ENCODE data around the gene SLC26A4. TPM values are rescaled to one million over a fixed set of nuclear protein-coding genes. Genes with fewer than 3 reads are reported as not detected.

Gene SLC26A4
- total RNA-seq, 1 experiment from 2014 or later, result not detected

GRCh38 chr7:107641676-107642075 is 19.0 kb upstream of the SLC26A4 start:
- no peaks in the 10 kb centered on the region for H3K9me3 ChIP-seq (ENCODE audit: low read length)
- H3K4me3 ChIP-seq (ENCODE audit: low read length), result no peak overlapping the region
- H3K9ac ChIP-seq (ENCODE audit: low read length), result no peak overlapping the region
- ATAC-seq (no peak), DNase-seq (no peak)
- H2AFZ ChIP-seq (ENCODE audit: low read length), result no peak overlapping the region
- CTCF ChIA-PET, result no interaction called here
- no peaks in the 10 kb centered on the region for H3K9me2 ChIP-seq (replicated peaks; ENCODE audit: low read length)
- TF ChIP-seq EZH2phosphoT487 (IDR thresholded peaks at IDR 0.05; ENCODE audit: borderline replicate concordance, low read length), result no peak
- no peak for TF ChIP-seq EZH2 (IDR thresholded peaks at IDR 0.05; ENCODE audit: low read length, unreplicated experiment)
- no peak for TF ChIP-seq CTCF (conservative IDR thresholded peaks at IDR 0.05; ENCODE audit: low read depth, low read length)
- POLR2A ChIA-PET (ENCODE audit: unreplicated experiment), result no interaction called here
- BruUV-seq (replicated peaks), result no TSS peak
- H3K4me2 ChIP-seq (ENCODE audit: low read length), result no peak overlapping the region
- no peaks in the 10 kb centered on the region for H4K20me1 ChIP-seq (ENCODE audit: low read length)
- no peaks in the 10 kb centered on the region for H3K36me3 ChIP-seq (ENCODE audit: low read depth, low read length)
- H3K27me3 ChIP-seq (ENCODE audit: low read length), result no peaks in the 10 kb centered on the region
- no peaks in the 10 kb centered on the region for H3K79me2 ChIP-seq (ENCODE audit: low read length)
- no peaks in the 10 kb centered on the region for H3F3A ChIP-seq (ENCODE audit: low read length, unreplicated experiment)
- no peaks in the 10 kb centered on the region for H3K4me1 ChIP-seq (ENCODE audit: insufficient read depth, low read length)
- intact Hi-C loops (cut with micrococcal nuclease), result no loop called here
- H3K27ac ChIP-seq (ENCODE audit: low read length), result no peak overlapping the region

DNA sequence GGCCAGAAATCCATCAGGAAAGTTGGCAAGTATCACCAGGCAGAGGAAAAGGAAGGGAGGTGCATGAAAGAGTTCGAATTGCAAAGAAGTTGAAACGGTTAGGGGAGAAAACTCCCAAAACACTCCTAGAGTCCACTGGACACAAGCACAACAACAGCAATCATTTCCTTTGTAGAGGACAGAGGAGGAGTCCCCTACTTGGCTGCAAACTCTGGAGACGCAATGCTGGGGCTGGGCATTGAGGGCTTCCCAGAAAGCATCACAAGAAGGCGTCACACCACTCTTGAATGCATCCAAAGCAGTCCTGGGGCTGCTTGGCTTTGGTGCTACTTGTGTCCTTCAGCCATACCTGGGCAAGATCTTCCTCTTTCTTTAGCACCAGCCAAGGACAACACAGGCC is 18.1 kb upstream of the SLC26A4 start:
- H3K27ac ChIP-seq (ENCODE audit: low read length), result no peak overlapping the region
- no peak overlapping the region for H2AFZ ChIP-seq (ENCODE audit: low read length)
- no peak overlapping the region for H3K4me3 ChIP-seq (ENCODE audit: low read length)
- H4K20me1 ChIP-seq (ENCODE audit: low read length), result no peaks in the 10 kb centered on the region
- no peaks in the 10 kb centered on the region for H3K36me3 ChIP-seq (ENCODE audit: low read depth, low read length)
- TF ChIP-seq EZH2phosphoT487 (IDR thresholded peaks at IDR 0.05; ENCODE audit: borderline replicate concordance, low read length) (no peak), EZH2 (IDR thresholded peaks at IDR 0.05; ENCODE audit: low read length, unreplicated experiment) (no peak), CTCF (conservative IDR thresholded peaks at IDR 0.05; ENCODE audit: low read depth, low read length) (no peak)
- no peaks in the 10 kb centered on the region for H3K4me1 ChIP-seq (ENCODE audit: insufficient read depth, low read length)
- DNase-seq (no peak), ATAC-seq (no peak)
- intact Hi-C loops (cut with micrococcal nuclease), result no loop called here
- BruUV-seq (replicated peaks), result no TSS peak
- H3K79me2 ChIP-seq (ENCODE audit: low read length), result no peaks in the 10 kb centered on the region
- H3K9ac ChIP-seq (ENCODE audit: low read length), result no peak overlapping the region
- ChIA-PET CTCF (no interaction called here), POLR2A (ENCODE audit: unreplicated experiment) (no interaction called here)
- no peaks in the 10 kb centered on the region for H3K9me2 ChIP-seq (replicated peaks; ENCODE audit: low read length)
- H3K4me2 ChIP-seq (ENCODE audit: low read length), result no peak overlapping the region
- no peaks in the 10 kb centered on the region for H3K27me3 ChIP-seq (ENCODE audit: low read length)
- no peaks in the 10 kb centered on the region for H3F3A ChIP-seq (ENCODE audit: low read length, unreplicated experiment)
- no peaks in the 10 kb centered on the region for H3K9me3 ChIP-seq (ENCODE audit: low read length)

DNA sequence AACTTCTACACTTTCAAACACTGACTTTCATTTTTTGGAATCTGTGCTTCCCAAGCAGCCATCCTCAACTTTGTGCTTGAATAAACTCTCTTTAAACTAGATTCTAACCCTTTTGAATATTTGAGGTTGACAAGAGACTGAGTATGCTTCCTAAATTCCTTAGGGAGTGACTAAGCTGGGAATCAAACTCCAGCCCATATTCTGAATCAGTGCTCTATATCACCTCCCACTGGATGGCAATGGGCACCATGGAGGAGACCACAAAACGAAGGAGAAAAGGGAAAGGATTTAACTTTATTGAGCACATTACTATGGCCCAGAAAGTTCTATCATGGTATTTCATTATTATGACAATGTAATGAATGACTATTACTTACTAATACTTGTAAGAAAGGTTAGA is 17.2 kb upstream of the SLC26A4 start:
- H3F3A ChIP-seq (ENCODE audit: low read length, unreplicated experiment), result no peaks in the 10 kb centered on the region
- BruUV-seq (replicated peaks), result no TSS peak
- no peak overlapping the region for H2AFZ ChIP-seq (ENCODE audit: low read length)
- no peaks in the 10 kb centered on the region for H3K9me2 ChIP-seq (replicated peaks; ENCODE audit: low read length)
- intact Hi-C loops (cut with micrococcal nuclease), result no loop called here
- ChIA-PET CTCF (no interaction called here), POLR2A (ENCODE audit: unreplicated experiment) (no interaction called here)
- H3K4me3 ChIP-seq (ENCODE audit: low read length), result no peak overlapping the region
- H3K9ac ChIP-seq (ENCODE audit: low read length), result no peak overlapping the region
- no peaks in the 10 kb centered on the region for H3K27me3 ChIP-seq (ENCODE audit: low read length)
- peak; percentile 62 for TF ChIP-seq CTCF (conservative IDR thresholded peaks at IDR 0.05; ENCODE audit: low read depth, low read length)
- no peak for TF ChIP-seq EZH2 (IDR thresholded peaks at IDR 0.05; ENCODE audit: low read length, unreplicated experiment)
- H4K20me1 ChIP-seq (ENCODE audit: low read length), result no peaks in the 10 kb centered on the region
- no peaks in the 10 kb centered on the region for H3K36me3 ChIP-seq (ENCODE audit: low read depth, low read length)
- H3K4me2 ChIP-seq (ENCODE audit: low read length), result 0 out of 2 replicates have a peak overlapping the region, but pooled peaks have one; percentile 18
- DNase-seq (peak; percentile 72), ATAC-seq (peak; percentile 67)
- no peaks in the 10 kb centered on the region for H3K4me1 ChIP-seq (ENCODE audit: insufficient read depth, low read length)
- no peaks in the 10 kb centered on the region for H3K79me2 ChIP-seq (ENCODE audit: low read length)
- no peaks in the 10 kb centered on the region for H3K9me3 ChIP-seq (ENCODE audit: low read length)
- H3K27ac ChIP-seq (ENCODE audit: low read length), result no peak overlapping the region
